GM04503 (cell line): ENCODE measurements around the gene SPAG16.
A peak's percentile ranks its signal among the peaks of the same experiment; 100 is the strongest.

ENCODE experiments used
- DNase-seq: peaks from one replicate; pipeline ENCODE4 v3.0.0-alpha.2; 2012; ENCODE audit warnings: low read depth

The SPAG16 gene

DNA sequence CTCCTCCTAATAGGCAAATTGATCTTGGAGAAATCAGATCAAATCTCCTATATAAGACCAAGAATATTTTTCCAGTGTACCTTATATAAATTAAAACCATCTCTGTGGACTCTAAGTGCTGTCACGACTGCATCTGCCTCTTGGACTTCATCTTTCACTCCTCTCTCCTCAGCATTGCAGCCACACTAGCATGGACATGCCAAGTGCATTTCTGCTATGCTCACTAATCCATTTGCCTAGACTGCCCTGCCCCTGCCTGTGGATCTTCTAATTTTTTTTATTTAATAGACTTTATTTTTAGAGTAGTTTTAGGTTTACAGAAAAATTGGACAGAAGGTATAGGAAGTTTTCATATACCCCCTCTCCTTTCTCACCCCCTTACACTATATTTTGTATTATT lies 979.9 kb downstream of the SPAG16 start:
- DNase-seq = no peak

DNA sequence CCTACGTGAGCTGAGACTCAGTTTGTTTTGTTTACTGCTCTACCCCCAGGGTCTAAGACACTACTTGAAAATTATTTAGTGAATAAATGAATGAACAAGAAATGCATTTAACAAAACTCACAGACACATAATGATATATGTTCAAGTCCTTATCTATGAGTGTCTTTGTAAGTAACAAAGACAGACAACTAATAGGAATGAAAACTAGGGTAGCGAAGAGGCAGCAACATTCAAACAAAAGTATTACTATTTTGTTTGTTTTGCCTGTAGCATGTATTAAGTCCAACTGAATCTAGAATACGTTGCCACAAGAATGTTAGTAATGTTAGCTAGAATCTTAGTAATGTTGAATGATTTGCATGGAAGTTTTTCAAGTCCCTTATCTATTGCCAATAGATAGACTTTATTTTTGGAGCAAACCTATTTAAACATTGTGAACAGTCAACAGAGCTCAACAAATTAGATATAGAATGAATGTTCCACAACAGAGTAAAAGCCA lies 981.8 kb downstream of the SPAG16 start:
- DNase-seq = peak; percentile 11

DNA sequence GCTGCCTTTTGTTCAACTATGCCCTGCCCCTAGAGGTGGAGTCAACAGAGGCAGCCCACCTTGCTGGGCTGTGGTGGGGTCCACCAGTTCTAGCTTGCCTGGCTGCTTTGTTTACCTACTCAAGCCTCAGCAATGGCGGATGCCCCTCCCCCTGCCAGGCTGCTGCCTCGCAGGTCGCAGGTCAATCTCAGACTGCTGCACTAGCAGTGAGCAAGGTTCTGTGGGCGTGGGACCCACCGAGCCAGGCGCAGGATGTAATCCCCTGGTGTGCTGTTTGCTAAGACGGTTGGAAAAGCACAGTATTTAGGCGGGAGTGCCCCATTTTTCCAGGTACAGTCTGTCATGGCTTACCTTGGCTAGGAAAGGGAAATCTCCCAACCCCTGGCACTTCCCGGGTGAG lies 993.6 kb downstream of the SPAG16 start:
- no peak for DNase-seq

DNA sequence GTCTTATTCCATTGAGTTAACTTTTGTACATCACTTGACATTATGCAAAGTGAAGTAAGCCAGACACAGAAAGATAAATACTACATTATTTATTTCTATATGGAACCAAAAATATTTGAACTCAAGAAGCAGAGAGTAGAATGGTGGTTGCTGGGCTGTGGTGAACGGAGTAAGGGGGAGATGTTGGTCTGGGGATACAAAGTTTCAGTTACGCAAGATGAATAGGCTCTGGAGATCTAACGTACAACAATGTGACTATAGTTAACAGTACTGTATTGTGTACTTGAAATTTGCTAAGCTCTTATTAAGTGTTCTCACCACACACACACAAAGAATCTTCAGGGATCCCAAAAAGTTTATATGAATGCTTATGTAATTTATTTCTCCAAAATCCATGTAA lies 1001.7 kb downstream of the SPAG16 start:
- no peak for DNase-seq

DNA sequence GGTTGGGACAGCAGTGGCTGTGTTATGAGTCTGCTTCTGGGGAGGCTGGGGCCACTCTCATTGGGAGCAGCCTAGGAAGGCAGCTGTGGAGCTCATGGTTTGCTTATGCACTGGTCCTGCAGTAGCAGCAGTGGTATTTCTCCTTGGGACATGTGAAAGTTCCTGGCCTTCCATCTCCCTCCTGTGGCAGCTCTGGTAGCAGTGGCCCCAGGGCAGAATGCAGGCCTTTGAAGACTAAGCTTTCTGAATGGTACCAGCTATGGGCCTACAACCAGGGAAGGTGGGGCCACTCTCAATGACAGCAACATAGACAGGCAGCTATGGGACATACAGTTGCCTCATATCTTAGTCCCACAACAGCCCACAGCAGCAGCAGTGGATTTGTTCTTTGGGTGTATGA lies 1009.3 kb downstream of the SPAG16 start:
- no peak for DNase-seq

DNA sequence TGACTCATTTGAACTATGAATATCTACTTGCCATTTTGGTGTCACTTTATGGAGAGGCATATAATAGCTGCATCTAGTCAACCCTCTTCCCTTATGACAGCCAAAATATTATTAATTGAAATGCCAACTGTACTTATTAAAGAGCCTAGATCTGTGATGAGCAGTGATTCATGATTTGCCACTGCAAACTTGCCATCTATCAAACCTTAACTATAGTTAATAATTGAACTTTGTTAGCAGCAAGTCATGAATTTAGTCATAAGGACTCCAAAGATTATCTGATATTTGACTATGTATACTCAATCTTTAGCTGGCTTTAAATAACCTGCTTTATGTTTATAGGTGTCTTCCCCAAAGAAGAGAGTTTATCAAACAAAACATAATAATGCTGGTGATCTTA lies 1010.2 kb downstream of the SPAG16 start:
- DNase-seq = no peak

DNA sequence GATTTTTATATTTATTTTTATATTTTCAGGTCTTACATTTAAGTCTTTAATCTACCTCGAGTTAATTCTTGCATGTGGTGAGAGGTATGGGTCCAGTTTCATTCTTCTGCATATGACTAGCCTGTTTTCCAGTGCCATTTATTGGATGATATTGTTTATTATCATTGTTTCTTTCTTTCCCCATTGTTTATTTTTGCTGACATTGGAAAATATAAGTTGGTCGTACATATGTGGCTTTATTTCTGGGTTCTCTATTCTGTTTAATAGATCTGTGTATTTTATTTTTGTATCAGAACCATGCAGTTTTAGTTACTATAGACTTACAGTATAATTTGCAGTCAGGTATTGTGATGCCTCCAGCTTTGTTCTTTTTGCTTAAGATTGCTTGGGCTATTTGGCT lies 1013.2 kb downstream of the SPAG16 start:
- no peak for DNase-seq

DNA sequence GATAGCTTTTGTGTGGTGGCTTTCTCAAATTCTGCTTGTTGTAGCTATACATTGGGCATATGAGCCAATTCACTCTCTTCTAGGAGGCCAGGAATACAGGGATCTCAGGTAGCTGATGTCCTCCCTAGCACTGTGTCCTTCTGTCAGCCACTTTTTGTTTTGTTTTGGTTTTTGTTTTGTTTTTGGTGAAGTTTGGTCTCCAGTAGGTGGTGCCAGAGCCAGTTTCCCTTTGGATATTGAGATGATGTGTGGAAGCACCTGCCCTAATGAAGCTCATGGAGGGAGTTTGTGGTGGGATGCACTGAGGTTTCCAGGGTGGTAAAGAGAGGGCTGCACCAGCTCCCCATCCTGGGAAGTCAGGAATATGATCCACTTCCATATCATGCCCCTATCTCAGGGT lies 1026.1 kb downstream of the SPAG16 start:
- DNase-seq = no peak

DNA sequence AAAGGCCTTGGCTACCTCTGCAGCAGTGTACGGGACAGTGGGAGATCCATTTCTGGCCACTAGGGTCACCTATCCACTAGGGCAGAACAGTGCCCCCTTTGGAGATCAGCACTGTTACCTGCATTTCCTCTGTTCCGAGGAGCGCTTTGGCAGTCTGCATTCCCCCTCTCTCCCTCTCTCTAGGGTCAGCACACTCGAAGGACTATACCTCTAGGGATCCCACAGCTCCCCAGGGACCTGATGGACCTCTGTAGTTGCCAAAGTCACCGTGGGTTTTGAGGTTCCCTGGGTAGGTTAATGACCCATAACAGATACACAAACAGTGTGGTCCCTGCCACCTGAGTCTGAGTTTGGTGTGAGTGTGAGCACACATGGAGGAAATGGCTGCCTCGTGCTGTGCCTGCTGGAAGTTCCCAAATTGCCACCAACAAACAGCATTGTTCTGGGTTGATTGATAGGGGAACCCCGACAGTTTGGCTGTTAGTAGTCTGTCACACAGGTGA lies 1026.8 kb downstream of the SPAG16 start:
- no peak for DNase-seq

DNA sequence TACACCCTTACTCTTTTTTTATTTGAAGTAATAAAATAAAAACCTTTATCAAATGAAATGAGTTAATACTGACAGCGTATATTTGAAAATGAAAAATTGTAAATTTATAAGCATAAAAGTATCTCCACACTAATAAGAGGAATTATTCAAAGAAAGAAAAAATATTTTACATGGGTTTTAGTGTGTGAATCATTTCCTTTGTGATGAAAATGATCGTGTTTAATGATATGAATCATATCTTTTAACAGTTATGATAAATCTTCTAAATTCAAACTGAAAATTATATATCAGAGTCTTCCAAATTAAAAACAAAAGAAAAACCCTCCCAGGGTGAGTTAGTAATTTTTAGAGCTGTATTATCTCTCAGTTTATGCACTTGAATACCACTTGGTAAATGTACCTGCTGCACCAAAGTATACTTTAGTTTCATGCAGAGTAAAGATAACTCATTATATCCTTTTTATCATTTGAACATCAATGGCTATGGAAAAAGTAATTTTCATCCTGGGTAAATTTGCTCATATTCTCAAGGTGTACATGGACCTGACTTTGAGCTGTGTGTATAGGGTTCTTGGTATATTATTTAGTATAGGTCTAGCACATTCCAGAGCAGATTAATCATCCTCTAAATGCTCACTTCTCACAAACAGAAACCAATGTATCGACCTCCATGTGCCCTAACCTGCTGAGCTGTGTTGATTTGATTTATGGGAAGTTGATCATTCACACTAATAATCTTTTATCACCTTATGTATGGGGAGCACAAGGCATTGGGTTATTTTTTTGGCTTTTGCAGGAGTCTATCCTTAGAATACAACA lies 1027.9 kb downstream of the SPAG16 start:
- DNase-seq = no peak

DNA sequence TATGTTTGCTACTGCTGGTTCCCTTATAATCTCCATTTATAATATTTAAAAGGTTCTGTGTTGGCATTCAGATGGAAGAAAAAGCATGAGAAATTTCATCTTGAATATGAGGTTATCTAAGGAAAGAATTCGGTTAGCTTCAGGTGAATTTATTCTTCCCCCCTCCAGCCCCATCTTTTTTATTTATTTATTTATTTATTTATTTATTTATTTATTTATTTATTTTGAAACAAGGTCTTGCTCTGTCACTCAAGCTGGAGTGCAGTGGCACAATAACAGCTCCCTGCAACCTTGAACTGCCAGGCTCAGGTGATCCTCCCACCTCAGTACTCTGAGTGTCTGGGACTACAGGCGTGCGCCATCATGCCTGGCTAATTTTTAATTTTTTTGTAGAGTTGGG lies 1031.1 kb downstream of the SPAG16 start:
- no peak for DNase-seq

DNA sequence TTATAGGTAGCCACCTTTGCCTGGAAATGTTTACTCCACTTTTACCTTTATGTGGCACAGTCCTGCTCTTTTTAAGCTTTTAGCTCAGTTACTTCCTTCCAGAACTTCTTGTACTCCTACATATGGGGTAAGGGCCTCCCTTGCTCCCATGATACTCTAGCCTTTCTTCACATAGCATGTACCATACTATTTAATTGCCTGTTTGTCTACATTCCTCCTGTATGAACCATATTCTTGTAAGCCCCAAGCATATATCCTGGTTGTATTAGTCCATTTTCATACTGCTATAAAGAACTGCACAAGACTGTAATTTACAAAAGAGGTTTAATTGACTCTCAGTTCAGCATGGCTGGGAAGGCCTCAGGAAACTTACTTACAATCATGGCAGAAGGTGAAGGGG lies 1035.9 kb downstream of the SPAG16 start:
- no peak for DNase-seq

DNA sequence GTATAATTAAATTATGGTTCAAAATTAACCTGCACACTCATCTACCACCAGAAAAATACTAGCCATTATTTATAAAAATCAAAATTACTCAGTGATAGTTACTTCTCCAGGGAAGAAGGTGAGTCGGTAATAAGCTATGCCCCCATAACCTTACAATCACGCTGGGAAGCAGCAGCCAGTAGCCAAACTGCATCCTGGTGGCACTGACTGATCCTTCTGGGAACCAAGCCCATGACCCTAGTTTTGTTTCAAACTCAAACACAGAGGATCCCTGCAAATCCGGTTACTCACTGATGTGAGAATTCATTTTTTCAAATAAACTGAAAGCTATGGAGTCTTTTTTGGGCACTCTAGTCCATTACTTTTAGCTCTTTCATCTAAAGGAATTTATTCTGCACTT lies 1038.4 kb downstream of the SPAG16 start:
- DNase-seq = peak; percentile 13

DNA sequence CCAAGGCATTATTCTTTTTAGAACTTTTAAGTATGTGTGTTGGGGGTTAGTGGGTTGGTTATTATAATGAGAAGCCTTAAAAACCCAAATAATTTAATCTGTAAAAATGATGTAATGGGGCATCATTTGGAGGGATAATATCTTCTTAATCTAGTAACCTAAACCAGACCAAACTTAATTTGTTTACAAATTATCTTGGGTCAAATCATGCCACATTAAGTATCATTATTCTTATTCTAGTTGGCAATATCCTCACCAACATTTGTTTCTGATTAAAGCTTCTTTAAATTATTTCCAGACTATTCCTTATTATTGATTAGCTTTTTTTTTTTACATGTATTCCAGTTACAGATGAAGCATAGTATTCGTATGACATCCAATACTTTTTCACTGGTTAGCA lies 1041.1 kb downstream of the SPAG16 start:
- DNase-seq = no peak

DNA sequence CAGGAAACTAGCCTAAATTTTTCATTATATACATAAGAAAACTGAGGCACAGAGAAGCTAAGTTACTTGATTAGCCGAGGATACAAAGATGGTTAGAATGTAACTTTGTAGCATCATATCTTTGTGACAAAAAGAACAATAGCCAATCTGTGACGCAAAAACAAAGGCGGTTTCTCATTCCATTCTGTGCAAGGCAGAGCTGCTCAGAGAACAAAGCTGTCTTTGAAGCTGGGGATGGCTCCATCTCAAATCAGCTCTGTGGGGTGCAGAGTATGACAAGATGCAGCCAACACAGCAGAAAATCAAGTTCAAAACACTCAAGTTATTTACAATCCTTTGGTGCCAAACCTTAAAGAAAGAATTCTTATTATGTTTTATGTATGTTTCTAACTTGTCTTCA lies 1044.7 kb downstream of the SPAG16 start:
- no peak for DNase-seq

DNA sequence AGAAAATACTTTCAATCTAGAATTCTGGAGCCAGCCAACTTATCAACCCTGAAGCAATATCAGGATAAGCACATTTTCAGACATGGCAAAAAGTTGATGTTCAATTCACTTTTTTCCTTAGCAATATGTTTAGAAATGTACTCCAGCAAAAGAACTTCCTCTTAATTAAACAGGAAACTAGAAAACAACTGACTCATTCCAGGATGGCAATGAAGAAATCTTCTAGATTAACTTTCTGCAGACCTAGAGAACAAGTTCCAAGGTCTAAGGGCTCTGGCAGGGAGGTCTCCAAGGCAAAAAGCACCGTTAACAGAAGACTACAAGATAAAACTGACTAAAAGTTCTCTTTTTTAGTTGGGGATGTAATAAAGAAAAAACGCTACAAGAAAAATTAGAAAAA lies 1057.4 kb downstream of the SPAG16 start:
- DNase-seq = no peak

DNA sequence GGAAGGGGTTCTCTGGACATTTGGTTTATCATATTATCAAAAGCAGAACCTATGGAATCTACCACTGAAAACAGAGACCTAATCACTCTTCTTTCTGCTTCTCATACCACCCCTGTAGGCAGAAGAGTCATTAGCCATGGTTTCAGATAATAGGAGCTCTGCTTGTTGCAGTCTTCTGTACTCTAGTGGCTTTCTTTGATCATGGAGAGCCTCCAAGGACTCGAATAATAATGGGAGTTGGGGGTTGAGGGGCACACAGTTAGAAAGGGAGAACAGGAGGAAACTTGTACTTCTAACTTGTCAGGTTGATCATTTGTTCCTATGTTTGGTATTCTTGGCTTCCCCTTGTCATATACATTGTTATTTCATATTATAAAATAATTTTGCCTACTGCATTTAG lies 1074.2 kb downstream of the SPAG16 start:
- DNase-seq = no peak

DNA sequence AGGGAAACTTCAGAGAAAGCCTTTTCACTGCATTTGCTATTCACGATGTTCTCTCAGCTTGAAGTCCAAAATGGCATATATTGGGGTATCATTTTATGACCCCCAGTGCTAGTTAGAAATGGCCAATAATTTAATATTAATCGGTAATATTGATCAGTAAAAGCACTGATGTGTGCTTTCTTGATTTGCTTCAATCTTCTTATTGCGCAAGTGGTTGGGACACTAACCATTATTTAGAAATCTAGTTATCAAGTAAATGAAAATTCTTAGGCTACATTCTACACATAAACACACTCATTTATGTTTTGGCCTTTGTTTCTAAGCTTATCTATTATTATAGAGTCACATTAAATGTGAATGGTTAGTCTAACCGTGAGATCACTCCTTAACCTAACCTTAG lies 1076.9 kb downstream of the SPAG16 start:
- DNase-seq = no peak

DNA sequence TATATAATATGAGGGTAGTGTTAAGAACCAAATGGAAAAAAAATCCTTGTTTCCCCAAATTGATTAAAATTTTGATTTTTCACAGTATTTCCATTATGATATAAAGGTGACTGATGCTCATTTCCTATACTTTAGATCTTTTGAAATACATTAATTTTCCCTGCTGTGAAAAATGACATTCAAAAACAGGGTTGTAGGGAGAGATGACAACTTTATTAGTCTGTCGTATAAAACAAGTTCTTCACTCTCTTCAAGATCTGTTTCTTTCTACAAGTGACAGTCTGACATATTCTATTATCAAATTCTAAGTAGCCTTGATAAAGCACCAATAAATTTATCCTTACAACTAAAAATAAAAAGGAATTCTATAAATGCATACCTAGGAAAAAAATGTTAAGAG lies 1081.3 kb downstream of the SPAG16 start:
- DNase-seq = no peak

DNA sequence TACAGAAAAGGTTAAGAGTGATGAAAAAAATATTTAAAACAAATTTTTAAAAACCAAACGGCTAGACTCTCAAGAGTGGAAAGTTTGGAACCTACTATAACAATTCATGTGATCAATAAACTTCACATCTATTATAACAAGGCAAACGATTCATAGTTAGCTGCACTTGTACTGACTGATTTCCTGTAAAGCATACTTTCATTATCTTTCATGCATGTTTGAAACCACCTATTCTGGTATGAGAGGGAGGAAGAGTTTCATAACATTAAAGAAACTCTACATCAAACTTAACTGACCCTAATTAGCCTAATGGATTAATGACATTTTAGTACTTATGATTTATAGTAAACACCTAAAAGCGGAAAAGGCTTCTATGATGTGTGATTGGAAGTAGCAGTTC lies 1082.9 kb downstream of the SPAG16 start:
- DNase-seq = no peak

DNA sequence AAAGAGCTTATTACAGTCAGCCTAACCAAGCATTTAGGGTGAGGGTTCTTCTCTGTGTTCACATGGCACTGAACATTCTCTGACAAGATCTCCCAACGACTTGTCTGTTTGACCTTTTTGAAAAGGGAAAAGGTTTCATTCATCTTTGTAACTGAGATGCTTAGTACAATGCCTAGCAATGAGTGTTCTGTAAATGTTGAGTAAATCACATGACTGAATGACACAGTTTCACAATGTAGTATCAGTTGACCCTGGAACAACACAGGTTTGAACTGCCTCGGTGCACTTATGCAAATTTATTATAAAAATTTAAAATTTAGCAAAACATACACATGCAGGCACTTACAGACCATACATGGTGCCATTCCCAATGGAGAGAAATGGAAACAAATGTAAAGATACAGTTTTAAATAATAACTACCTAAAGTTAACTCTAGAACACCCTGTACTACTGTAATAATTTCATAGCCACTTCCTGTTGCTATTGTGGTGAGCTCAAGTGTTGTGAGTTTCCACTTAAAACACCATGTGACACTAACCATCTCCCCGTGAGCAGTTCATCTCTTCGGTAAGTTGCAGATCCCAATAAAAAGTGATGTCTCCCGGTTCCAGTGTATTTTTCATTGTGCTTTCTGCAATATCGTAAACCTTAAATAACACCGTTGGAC lies 1092.5 kb downstream of the SPAG16 start:
- no peak for DNase-seq

DNA sequence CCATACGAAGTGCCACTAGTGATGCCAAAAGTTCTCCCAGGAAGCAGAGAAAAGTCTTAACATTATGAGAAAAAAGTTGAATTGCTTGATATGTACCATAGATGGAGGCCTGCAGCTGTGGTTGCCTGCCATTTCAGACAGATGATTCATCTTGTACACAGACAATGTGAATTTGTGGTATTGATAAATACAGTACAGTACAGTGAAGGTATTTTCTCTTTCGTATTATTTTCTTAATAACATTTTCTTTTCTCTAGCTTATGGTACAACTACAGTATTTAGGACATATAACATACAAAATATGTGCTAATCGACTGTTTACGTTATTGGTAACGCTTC lies 1093.0 kb downstream of the SPAG16 start:
- DNase-seq = no peak

DNA sequence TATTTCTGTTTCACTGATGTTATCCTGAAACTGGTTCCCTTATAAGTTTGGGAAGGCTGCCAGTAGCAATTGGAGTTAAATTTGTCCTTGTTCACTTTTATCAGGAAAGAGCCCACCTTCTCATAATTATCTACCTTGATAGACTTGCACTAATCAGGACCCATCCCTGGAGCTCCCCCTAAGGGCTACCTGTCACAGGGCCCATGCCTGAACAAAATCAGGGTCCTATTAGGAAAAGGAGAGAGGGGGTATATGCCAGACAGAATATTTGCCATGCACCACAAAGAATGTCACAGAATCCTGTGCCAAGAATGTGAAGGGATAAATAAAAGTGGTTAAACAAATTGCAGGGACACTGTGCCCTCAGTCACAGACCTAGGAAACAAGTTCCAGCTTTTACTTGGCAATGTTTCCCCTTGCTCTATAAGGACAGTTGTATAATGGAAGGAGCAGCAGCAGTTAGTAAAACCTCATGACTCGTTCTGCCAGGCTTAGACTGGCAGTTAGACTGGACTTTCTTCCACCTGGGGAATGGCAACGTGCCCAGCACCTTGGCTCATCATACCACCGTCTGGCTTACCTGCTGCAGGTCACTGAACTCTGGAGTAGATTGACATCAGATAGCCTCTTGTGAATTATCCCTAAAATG lies 1094.3 kb downstream of the SPAG16 start:
- DNase-seq = no peak
